Hepatocyte (in vitro differentiated cells): Measurements from ENCODE around the gene ROPN1. TPM values are rescaled to one million over a fixed set of nuclear protein-coding genes. Genes with fewer than 3 reads are reported as not detected.
"Not testable (repeated sequence)": the region's sequence is repeated elsewhere in the genome, so short reads cannot be mapped to it uniquely, and the experiment has no call there.

Experiments
- DNase-seq: peaks from one replicate; pipeline ENCODE4 v3.0.0-alpha.2; 2016; ENCODE audit warnings: low spot score
- H2AFZ ChIP-seq: fragments of 200-600 bp; sonication (generic); 2 replicates; pipeline ENCODE4 v1.6.0; 2016; ENCODE audit warnings: antibody characterized with exemption, mild to moderate bottlenecking
- H3K27ac ChIP-seq: fragments of 200-600 bp; sonication (generic); 2 replicates; pipeline ENCODE4 v1.5.1; 2016; ENCODE audit warnings: mild to moderate bottlenecking
- H3K27me3 ChIP-seq: fragments of 200-600 bp; sonication (generic); 2 replicates; pipeline ENCODE4 v1.6.1; 2016
- H3K36me3 ChIP-seq: fragments of 200-600 bp; sonication (generic); replicated peaks from 2 replicates; pipeline ENCODE4 v1.5.1; 2016; ENCODE audit warnings: low read depth; ENCODE audit not compliant: insufficient read depth
- H3K4me1 ChIP-seq: fragments of 200-600 bp; sonication (generic); 2 replicates; pipeline ENCODE4 v1.5.1; 2016; ENCODE audit warnings: mild to moderate bottlenecking, moderate library complexity; ENCODE audit not compliant: insufficient read depth
- H3K4me2 ChIP-seq: fragments of 200-600 bp; sonication (generic); 2 replicates; pipeline ENCODE4 v1.6.0; 2016
- H3K4me3 ChIP-seq: fragments of 200-600 bp; sonication (generic); 2 replicates; pipeline ENCODE4 v1.5.1; 2016; ENCODE audit warnings: mild to moderate bottlenecking
- H3K79me2 ChIP-seq: fragments of 200-600 bp; sonication (generic); 2 replicates; pipeline ENCODE4 v1.6.0; 2017; ENCODE audit warnings: mild to moderate bottlenecking
- H3K9me2 ChIP-seq: fragments of 200-600 bp; sonication (generic); replicated peaks from 2 replicates; pipeline ENCODE4 v1.6.0; 2017; ENCODE audit warnings: mild to moderate bottlenecking; ENCODE audit not compliant: insufficient read depth
- H3K9me3 ChIP-seq: fragments of 200-600 bp; sonication (generic); 2 replicates; pipeline ENCODE4 v1.5.1; 2016; ENCODE audit warnings: low read depth, mild to moderate bottlenecking
- H4K20me1 ChIP-seq: fragments of 200-600 bp; sonication (generic); 2 replicates; pipeline ENCODE4 v1.6.0; 2016; ENCODE audit warnings: mild to moderate bottlenecking; ENCODE audit not compliant: insufficient read depth, poor library complexity, severe bottlenecking
- EZH2 ChIP-seq: fragments of 200-600 bp; sonication (generic); IDR thresholded peaks from 2 replicates; pipeline ENCODE4 v1.6.1; 2016; ENCODE audit warnings: antibody characterized with exemption, mild to moderate bottlenecking, borderline replicate concordance
- EZH2phosphoT487 ChIP-seq: fragments of 200-600 bp; sonication (generic); IDR thresholded peaks from one replicate; pipeline ENCODE4 v1.6.1; 2018; ENCODE audit warnings: antibody characterized with exemption, mild to moderate bottlenecking, low read depth, moderate library complexity; ENCODE audit not compliant: unreplicated experiment, severe bottlenecking
- WGBS: methylation state at CpG from one replicate; pipeline ENCODE4 v1.1.6; 2016; ENCODE audit warnings: low lambda C conversion rate; ENCODE audit errors: missing lambda C conversion rate; 5-methylcytosine and 5-hydroxymethylcytosine counted together
- polyA plus RNA-seq: library from polyadenylated mRNA; unstranded; fragments of >200 nt; fragmentation: Nextera tagmentation; extraction: Ambion mirVana; gene quantifications from 2 replicates; pipeline ENCODE4 v1.2.1, GENCODE V29; 2016
- total RNA-seq: library from RNA; depleted of rRNA; stranded (reverse); fragments of >200 nt; gene quantifications from 2 replicates; pipeline ENCODE4 v1.2.3, GENCODE V29; 2014
- TF ChIP-seq, protein P1 (sequence below): fragments of 200-600 bp; sonication (generic); IDR thresholded peaks from 2 replicates; pipeline ENCODE4 v1.5.1; 2016; ENCODE audit warnings: antibody characterized with exemption, mild to moderate bottlenecking; ENCODE audit not compliant: poor library complexity

The ROPN1 gene
- total and polyA plus RNA-seq, 2 experiments from 2014 or later: not detected

DNA sequence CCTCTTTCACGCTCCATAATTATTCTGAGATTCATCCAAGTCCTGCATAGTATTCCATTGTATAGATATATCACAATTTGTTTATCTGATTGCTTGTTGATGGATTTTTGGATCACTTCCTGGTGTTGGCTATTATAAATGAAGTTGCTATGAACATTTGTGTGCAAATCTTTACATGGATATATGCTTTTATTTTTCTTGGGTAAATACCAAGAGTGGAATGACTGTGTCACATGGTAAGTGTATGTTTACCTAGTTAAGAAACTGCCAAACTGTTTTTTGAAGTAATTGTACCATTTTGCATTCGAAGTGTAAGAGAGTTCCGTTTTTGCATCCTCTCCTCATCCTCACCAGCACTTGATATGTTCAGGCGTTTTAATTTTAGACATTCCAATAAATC lies 34.6 kb upstream of the ROPN1 start:
- Histone ChIP-seq H2AFZ (no peak overlapping the region), H3K9me2 (no peaks in the 10 kb centered on the region), H3K9me3 (no peaks in the 10 kb centered on the region), H3K4me2 (no peak overlapping the region), H3K4me3 (no peak overlapping the region), H3K4me1 (no peaks in the 10 kb centered on the region), H3K36me3 (no peaks in the 10 kb centered on the region), H4K20me1 (no peaks in the 10 kb centered on the region), H3K79me2 (no peaks in the 10 kb centered on the region), H3K27me3 (peaks cover 29% of the 10 kb centered on the region), H3K27ac (no peak overlapping the region)
- DNase-seq: no peak
- 85% methylated on average over 4 of the region's 4 CpGs for WGBS
- TF ChIP-seq EZH2phosphoT487 (no peak), EZH2 (no peak)
- TF ChIP-seq, protein P1, sequence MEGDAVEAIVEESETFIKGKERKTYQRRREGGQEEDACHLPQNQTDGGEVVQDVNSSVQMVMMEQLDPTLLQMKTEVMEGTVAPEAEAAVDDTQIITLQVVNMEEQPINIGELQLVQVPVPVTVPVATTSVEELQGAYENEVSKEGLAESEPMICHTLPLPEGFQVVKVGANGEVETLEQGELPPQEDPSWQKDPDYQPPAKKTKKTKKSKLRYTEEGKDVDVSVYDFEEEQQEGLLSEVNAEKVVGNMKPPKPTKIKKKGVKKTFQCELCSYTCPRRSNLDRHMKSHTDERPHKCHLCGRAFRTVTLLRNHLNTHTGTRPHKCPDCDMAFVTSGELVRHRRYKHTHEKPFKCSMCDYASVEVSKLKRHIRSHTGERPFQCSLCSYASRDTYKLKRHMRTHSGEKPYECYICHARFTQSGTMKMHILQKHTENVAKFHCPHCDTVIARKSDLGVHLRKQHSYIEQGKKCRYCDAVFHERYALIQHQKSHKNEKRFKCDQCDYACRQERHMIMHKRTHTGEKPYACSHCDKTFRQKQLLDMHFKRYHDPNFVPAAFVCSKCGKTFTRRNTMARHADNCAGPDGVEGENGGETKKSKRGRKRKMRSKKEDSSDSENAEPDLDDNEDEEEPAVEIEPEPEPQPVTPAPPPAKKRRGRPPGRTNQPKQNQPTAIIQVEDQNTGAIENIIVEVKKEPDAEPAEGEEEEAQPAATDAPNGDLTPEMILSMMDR: no peak

DNA sequence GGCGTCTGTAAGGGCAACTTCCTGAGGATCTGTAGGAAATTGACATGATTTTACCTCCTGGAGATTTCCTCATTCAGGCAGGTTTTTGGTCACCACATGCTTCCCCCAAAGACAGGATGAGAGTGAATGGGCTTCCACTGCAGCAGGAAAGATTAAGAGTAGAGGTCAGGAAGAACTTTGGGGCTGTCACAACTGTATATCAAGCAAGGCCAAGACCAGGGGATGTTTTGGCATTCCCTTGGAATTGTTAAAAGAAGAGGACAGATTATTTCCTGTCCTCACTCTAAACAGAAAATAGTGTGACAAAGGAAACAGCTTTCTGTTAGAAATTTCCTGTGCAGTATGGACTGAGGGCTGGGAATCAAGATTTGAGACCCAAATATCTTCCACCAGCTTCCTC lies 31.6 kb upstream of the ROPN1 start:
- not testable (repeated sequence) for H2AFZ ChIP-seq, H3K9me3 ChIP-seq, DNase-seq, H3K4me3 ChIP-seq, H3K79me2 ChIP-seq, H3K36me3 ChIP-seq, H3K27ac ChIP-seq, H3K4me1 ChIP-seq, H3K9me2 ChIP-seq, H3K4me2 ChIP-seq, H4K20me1 ChIP-seq
- WGBS: 83% methylated on average over 1 of the region's 1 CpG
- H3K27me3 ChIP-seq: peaks cover 24% of the 10 kb centered on the region

DNA sequence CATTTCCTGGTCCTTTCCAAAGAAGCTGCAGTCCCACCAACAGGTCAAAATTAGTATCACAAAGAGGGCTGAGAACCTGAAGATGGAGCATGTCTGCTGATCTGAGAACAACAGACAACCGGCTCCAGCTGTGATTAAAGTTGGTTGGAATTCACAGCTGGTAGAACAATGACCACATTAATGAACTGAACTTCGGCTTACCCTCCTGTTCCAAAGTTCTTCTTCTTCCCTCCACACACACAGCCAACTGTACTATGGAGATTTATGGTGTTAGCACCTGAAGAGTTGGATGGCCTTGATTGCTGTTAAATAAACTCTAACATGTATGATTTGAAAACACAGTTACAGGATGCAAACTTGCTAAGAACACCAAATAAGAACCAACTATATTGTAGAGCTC lies 27.4 kb upstream of the ROPN1 start:
- H3K27me3 ChIP-seq: peaks cover 6% of the 10 kb centered on the region
- peak; percentile 5 for DNase-seq
- WGBS: 60% methylated on average over 2 of the region's 2 CpGs
- H3K4me1 ChIP-seq: no peaks in the 10 kb centered on the region
- H2AFZ ChIP-seq: no peak overlapping the region
- no peaks in the 10 kb centered on the region for H3K79me2 ChIP-seq
- no peaks in the 10 kb centered on the region for H4K20me1 ChIP-seq
- TF ChIP-seq, protein P1: no peak
- TF ChIP-seq EZH2phosphoT487 (no peak), EZH2 (no peak)
- no peak overlapping the region for H3K4me2 ChIP-seq
- H3K27ac ChIP-seq: no peak overlapping the region
- H3K9me3 ChIP-seq: no peaks in the 10 kb centered on the region
- no peaks in the 10 kb centered on the region for H3K36me3 ChIP-seq
- no peaks in the 10 kb centered on the region for H3K9me2 ChIP-seq
- H3K4me3 ChIP-seq: no peak overlapping the region

DNA sequence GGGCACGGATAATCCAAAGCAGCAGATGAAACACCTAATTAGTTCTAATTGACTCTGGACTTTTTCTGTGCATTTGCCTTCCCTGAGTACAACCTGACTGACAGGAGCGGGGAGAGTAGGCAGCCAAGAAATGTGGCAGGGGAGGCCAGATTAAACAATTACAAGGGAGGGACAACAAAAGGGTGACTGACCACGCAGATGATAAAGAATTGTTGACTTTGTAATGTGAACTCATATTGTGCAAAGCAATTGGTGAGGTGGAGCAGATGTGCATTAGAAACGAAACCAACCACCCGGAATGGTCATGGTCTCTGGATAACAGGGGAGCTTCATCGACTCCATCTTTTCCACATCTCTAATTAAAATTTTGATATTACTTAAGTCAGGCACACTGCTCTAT lies 25.6 kb upstream of the ROPN1 start:
- not testable (repeated sequence) for H3K36me3 ChIP-seq, H3K9me3 ChIP-seq, H3K79me2 ChIP-seq, H3K4me2 ChIP-seq, H3K27me3 ChIP-seq, H3K4me1 ChIP-seq, H2AFZ ChIP-seq, DNase-seq, H3K9me2 ChIP-seq, H3K4me3 ChIP-seq, H4K20me1 ChIP-seq, H3K27ac ChIP-seq
- 66% methylated on average over 6 of the region's 6 CpGs for WGBS

DNA sequence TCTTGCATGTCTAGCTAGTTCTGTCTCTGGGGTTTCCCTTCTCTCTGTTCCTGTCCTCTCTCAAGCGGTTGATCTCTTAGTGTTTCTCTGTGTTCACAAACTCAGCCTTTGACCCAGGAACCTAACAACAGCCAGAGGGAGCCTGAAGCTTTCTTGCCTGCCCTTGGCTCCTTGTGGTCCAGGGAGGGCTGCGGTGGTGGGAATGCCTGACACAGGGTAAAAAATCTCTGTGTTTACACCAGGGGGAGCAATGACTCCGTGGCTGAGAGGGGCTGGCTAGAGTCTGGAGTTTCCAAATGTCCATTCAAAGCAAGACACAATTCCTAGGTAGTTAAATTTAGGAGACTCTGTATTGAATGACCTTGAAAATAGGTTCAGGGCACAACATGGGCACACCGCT lies 24.6 kb upstream of the ROPN1 start:
- 2% methylated on average over 3 of the region's 4 CpGs for WGBS
- H3K27ac ChIP-seq: not testable (repeated sequence)
- TF ChIP-seq, protein P1: peak; percentile 62

More for the DNA sequence above, 24.6 kb upstream of the ROPN1 start:
- not testable (repeated sequence) for H2AFZ ChIP-seq, H3K4me2 ChIP-seq, H3K79me2 ChIP-seq, H3K4me1 ChIP-seq, H3K36me3 ChIP-seq, H3K4me3 ChIP-seq, H3K9me2 ChIP-seq, H3K9me3 ChIP-seq, H4K20me1 ChIP-seq, H3K27me3 ChIP-seq
- DNase-seq: peak; percentile 48
